ENCODE results near the gene DIO1.
"Not testable (repeated sequence)": the region's sequence is repeated elsewhere in the genome, so short reads cannot be mapped to it uniquely, and the experiment has no call there.

The DIO1 gene
- 0 to 0.04 (median 0) reads per million in 3 experiments for total RNA-seq

- no peak for DNase-seq
Observed at GRCh38 chr1:53893999-53894636, at the start of gene DIO1. TSS of gene DIO1 (plus strand) at chr1:53894187. CDS start at chr1:53894211, 24 bp downstream.

GRCh38 chr1:53847980-53848379, 46.0 kb upstream of the DIO1 start:
- no peak for DNase-seq

- DNase-seq, result no peak
Observed at GRCh38 chr1:53850082-53850673, 43.8 kb upstream of the DIO1 start.

GRCh38 chr1:53851571-53852285, 42.3 kb upstream of the DIO1 start:
- DNase-seq, result no peak

- DNase-seq, result peak; percentile 56
Observed at GRCh38 chr1:53860967-53861411, 33.0 kb upstream of the DIO1 start.

GRCh38 chr1:53862507-53862906, 31.5 kb upstream of the DIO1 start:
- no peak for DNase-seq

- no peak for DNase-seq
Observed at GRCh38 chr1:53868565-53868964, 25.4 kb upstream of the DIO1 start.

- DNase-seq, result no peak
Observed at GRCh38 chr1:53869454-53870117, 24.4 kb upstream of the DIO1 start.

- DNase-seq, result no peak
Observed at GRCh38 chr1:53871221-53871620, 22.8 kb upstream of the DIO1 start.

- DNase-seq, result no peak
Observed at GRCh38 chr1:53871773-53872484, 22.1 kb upstream of the DIO1 start.

GRCh38 chr1:53875150-53875549, 18.8 kb upstream of the DIO1 start:
- not testable (repeated sequence) for DNase-seq

GRCh38 chr1:53878492-53879105, 15.4 kb upstream of the DIO1 start:
- DNase-seq, result no peak

- DNase-seq, result not testable (repeated sequence)
Observed at GRCh38 chr1:53881853-53882252, 12.1 kb upstream of the DIO1 start.

GRCh38 chr1:53883600-53883999, 10.4 kb upstream of the DIO1 start:
- DNase-seq, result not testable (repeated sequence)

GRCh38 chr1:53888681-53889080, 5.3 kb upstream of the DIO1 start:
- no peak for DNase-seq

GRCh38 chr1:53889304-53890298, 4.4 kb upstream of the DIO1 start, which contains the start of gene YIPF1:
TSS of gene YIPF1 (minus strand) at chr1:53889797. CDS start at chr1:53888937, 860 bp downstream.
- peak; percentile 81 for DNase-seq

- no peak for DNase-seq
Observed at GRCh38 chr1:53890522-53890941, 3.5 kb upstream of the DIO1 start.

- DNase-seq, result no peak
Observed at GRCh38 chr1:53891018-53891417, 3.0 kb upstream of the DIO1 start.

GRCh38 chr1:53891678-53892077, 2.3 kb upstream of the DIO1 start:
- no peak for DNase-seq

- DNase-seq, result no peak
Observed at GRCh38 chr1:53892911-53893310, 1.1 kb upstream of the DIO1 start.

- no peak for DNase-seq
Observed at GRCh38 chr1:53894644-53895043, 657 bp downstream of the DIO1 start.
